ENCODE measurements around the gene ELAVL4. TPM values are rescaled to one million over a fixed set of nuclear protein-coding genes. Genes with fewer than 3 reads are reported as not detected.
"Not testable (repeated sequence)": the region's sequence is repeated elsewhere in the genome, so short reads cannot be mapped to it uniquely, and the experiment has no call there.

Gene ELAVL4
- total RNA-seq, 1 experiment from 2014 or later = 0.50 TPM

DNA sequence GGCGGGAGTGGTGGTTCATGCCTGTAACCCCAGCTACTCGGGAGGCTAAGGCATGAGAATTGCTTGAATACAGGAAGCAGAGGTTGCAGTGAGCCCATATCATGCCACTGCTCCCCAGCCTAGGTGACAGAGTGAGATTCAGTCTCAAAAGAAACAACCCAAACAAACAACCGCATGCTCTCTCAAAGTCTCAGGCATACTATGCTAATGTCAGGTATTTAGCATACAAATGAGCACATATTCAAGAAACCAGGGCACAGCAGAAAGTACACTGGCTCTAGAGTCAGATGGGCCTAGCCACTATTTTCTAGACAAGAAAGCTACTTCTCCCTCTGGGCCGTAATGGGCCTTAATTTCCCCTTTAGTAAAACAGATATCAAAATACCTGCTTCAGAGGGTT, 55.0 kb downstream of the ELAVL4 start:
- H3K9me3 Mint-ChIP-seq = no peaks in the 10 kb centered on the region
- H3K27ac Mint-ChIP-seq = no peak overlapping the region
- DNase-seq (ENCODE audit: low spot score) (peak; percentile 11), ATAC-seq (peak; percentile 94)
- POLR2A ChIA-PET = no interaction called here
- H3K4me3 Mint-ChIP-seq = no peak overlapping the region
- CTCF ChIA-PET = no interaction called here
- H3K27me3 Mint-ChIP-seq (ENCODE audit: low read depth) = no peaks in the 10 kb centered on the region
- peaks cover 36% of the 10 kb centered on the region for H3K4me1 Mint-ChIP-seq
- H3K36me3 Mint-ChIP-seq = no peaks in the 10 kb centered on the region
- TF ChIP-seq CBFB (CRISPR knock-in tag; IDR thresholded peaks at IDR 0.05; ENCODE audit: low read depth) (no peak), TCF7 (CRISPR knock-in tag; IDR thresholded peaks at IDR 0.05; ENCODE audit: low read depth) (no peak), CREM (CRISPR knock-in tag; IDR thresholded peaks at IDR 0.05) (no peak), FOXP1 (CRISPR knock-in tag; IDR thresholded peaks at IDR 0.05; ENCODE audit: borderline replicate concordance) (no peak), ZNF263 (CRISPR knock-in tag; IDR thresholded peaks at IDR 0.05; ENCODE audit: low read depth) (no peak), SP1 (CRISPR knock-in tag; conservative IDR thresholded peaks at IDR 0.05) (no peak), ZNF416 (CRISPR knock-in tag; IDR thresholded peaks at IDR 0.05) (no peak), JAZF1 (CRISPR knock-in tag; IDR thresholded peaks at IDR 0.05) (no peak), SMAD3 (CRISPR knock-in tag; IDR thresholded peaks at IDR 0.05; ENCODE audit: borderline replicate concordance) (no peak)
- TF ChIP-seq, protein P1, sequence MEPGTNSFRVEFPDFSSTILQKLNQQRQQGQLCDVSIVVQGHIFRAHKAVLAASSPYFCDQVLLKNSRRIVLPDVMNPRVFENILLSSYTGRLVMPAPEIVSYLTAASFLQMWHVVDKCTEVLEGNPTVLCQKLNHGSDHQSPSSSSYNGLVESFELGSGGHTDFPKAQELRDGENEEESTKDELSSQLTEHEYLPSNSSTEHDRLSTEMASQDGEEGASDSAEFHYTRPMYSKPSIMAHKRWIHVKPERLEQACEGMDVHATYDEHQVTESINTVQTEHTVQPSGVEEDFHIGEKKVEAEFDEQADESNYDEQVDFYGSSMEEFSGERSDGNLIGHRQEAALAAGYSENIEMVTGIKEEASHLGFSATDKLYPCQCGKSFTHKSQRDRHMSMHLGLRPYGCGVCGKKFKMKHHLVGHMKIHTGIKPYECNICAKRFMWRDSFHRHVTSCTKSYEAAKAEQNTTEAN (CRISPR knock-in tag; IDR thresholded peaks at IDR 0.05) = no peak
- TF ChIP-seq, protein P2, sequence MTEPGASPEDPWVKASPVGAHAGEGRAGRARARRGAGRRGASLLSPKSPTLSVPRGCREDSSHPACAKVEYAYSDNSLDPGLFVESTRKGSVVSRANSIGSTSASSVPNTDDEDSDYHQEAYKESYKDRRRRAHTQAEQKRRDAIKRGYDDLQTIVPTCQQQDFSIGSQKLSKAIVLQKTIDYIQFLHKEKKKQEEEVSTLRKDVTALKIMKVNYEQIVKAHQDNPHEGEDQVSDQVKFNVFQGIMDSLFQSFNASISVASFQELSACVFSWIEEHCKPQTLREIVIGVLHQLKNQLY (CRISPR knock-in tag; IDR thresholded peaks at IDR 0.05) = no peak
- TF ChIP-seq, protein P3, sequence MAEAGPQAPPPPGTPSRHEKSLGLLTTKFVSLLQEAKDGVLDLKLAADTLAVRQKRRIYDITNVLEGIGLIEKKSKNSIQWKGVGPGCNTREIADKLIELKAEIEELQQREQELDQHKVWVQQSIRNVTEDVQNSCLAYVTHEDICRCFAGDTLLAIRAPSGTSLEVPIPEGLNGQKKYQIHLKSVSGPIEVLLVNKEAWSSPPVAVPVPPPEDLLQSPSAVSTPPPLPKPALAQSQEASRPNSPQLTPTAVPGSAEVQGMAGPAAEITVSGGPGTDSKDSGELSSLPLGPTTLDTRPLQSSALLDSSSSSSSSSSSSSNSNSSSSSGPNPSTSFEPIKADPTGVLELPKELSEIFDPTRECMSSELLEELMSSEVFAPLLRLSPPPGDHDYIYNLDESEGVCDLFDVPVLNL (CRISPR knock-in tag; IDR thresholded peaks at IDR 0.05; ENCODE audit: borderline replicate concordance, low read depth) = no peak
- TF ChIP-seq, protein P4, sequence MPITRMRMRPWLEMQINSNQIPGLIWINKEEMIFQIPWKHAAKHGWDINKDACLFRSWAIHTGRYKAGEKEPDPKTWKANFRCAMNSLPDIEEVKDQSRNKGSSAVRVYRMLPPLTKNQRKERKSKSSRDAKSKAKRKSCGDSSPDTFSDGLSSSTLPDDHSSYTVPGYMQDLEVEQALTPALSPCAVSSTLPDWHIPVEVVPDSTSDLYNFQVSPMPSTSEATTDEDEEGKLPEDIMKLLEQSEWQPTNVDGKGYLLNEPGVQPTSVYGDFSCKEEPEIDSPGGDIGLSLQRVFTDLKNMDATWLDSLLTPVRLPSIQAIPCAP (CRISPR knock-in tag; IDR thresholded peaks at IDR 0.05) = no peak
- TF ChIP-seq, protein P5, sequence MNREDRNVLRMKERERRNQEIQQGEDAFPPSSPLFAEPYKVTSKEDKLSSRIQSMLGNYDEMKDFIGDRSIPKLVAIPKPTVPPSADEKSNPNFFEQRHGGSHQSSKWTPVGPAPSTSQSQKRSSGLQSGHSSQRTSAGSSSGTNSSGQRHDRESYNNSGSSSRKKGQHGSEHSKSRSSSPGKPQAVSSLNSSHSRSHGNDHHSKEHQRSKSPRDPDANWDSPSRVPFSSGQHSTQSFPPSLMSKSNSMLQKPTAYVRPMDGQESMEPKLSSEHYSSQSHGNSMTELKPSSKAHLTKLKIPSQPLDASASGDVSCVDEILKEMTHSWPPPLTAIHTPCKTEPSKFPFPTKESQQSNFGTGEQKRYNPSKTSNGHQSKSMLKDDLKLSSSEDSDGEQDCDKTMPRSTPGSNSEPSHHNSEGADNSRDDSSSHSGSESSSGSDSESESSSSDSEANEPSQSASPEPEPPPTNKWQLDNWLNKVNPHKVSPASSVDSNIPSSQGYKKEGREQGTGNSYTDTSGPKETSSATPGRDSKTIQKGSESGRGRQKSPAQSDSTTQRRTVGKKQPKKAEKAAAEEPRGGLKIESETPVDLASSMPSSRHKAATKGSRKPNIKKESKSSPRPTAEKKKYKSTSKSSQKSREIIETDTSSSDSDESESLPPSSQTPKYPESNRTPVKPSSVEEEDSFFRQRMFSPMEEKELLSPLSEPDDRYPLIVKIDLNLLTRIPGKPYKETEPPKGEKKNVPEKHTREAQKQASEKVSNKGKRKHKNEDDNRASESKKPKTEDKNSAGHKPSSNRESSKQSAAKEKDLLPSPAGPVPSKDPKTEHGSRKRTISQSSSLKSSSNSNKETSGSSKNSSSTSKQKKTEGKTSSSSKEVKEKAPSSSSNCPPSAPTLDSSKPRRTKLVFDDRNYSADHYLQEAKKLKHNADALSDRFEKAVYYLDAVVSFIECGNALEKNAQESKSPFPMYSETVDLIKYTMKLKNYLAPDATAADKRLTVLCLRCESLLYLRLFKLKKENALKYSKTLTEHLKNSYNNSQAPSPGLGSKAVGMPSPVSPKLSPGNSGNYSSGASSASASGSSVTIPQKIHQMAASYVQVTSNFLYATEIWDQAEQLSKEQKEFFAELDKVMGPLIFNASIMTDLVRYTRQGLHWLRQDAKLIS (CRISPR knock-in tag; IDR thresholded peaks at IDR 0.05; ENCODE audit: borderline replicate concordance) = no peak
- TF ChIP-seq, protein P6, sequence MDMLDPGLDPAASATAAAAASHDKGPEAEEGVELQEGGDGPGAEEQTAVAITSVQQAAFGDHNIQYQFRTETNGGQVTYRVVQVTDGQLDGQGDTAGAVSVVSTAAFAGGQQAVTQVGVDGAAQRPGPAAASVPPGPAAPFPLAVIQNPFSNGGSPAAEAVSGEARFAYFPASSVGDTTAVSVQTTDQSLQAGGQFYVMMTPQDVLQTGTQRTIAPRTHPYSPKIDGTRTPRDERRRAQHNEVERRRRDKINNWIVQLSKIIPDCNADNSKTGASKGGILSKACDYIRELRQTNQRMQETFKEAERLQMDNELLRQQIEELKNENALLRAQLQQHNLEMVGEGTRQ (CRISPR knock-in tag; IDR thresholded peaks at IDR 0.05) = no peak
- TF ChIP-seq, protein P7, sequence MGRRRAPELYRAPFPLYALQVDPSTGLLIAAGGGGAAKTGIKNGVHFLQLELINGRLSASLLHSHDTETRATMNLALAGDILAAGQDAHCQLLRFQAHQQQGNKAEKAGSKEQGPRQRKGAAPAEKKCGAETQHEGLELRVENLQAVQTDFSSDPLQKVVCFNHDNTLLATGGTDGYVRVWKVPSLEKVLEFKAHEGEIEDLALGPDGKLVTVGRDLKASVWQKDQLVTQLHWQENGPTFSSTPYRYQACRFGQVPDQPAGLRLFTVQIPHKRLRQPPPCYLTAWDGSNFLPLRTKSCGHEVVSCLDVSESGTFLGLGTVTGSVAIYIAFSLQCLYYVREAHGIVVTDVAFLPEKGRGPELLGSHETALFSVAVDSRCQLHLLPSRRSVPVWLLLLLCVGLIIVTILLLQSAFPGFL (CRISPR knock-in tag; IDR thresholded peaks at IDR 0.05; ENCODE audit: borderline replicate concordance) = no peak

DNA sequence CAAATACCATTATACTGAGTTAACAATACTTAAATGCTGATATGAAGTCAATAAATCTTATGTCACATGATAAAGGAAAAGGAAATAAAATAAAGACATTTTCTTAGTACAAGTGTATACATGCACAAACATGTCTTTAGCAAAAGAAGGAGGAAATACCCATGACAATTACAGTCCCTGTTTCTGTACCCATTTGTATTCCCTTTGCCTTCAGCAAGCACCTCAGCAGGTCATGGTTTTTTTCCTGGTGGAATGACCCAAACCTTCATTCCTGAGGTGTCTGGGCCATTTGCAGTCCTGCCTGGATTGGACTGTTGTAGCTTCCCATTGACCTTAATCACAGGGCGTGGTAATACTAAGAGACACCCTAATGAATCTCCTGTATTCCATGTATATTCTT, 57.6 kb downstream of the ELAVL4 start:
- H3K36me3 Mint-ChIP-seq; DNase-seq (ENCODE audit: low spot score); POLR2A ChIA-PET; ATAC-seq; H3K4me3 Mint-ChIP-seq; H3K27me3 Mint-ChIP-seq (ENCODE audit: low read depth); H3K27ac Mint-ChIP-seq; CTCF ChIA-PET; H3K9me3 Mint-ChIP-seq: not testable (repeated sequence)
- peaks cover 30% of the 10 kb centered on the region for H3K4me1 Mint-ChIP-seq
